GM21825 (cell line): ENCODE results near the gene LTBP2.

ENCODE experiments used
- ATAC-seq: cut with Tn5 transposase; IDR thresholded peaks from one replicate; pipeline ENCODE4 v1.9.1; 2021; ENCODE audit warnings: mild to moderate bottlenecking, moderate library complexity; ENCODE audit not compliant: unreplicated experiment

The LTBP2 gene

GRCh38 chr14:74574706-74575105 lies 37.3 kb downstream of the LTBP2 start:
- ATAC-seq: no peak

- no peak for ATAC-seq
Observed at GRCh38 chr14:74574090-74574433, 38.0 kb downstream of the LTBP2 start.

GRCh38 chr14:74573421-74574089 lies 38.5 kb downstream of the LTBP2 start:
- ATAC-seq: no peak

GRCh38 chr14:74572726-74573301 lies 39.2 kb downstream of the LTBP2 start:
- ATAC-seq: no peak

GRCh38 chr14:74571901-74572725 lies 39.9 kb downstream of the LTBP2 start:
- no peak for ATAC-seq

- ATAC-seq: no peak
Observed at GRCh38 chr14:74571441-74571841, 40.6 kb downstream of the LTBP2 start.

GRCh38 chr14:74570696-74571095 lies 41.3 kb downstream of the LTBP2 start:
- ATAC-seq: no peak

- no peak for ATAC-seq
Observed at GRCh38 chr14:74569806-74570591, 42.0 kb downstream of the LTBP2 start.

GRCh38 chr14:74569387-74569786 lies 42.6 kb downstream of the LTBP2 start:
- no peak for ATAC-seq

- ATAC-seq: no peak
Observed at GRCh38 chr14:74568911-74569310, 43.1 kb downstream of the LTBP2 start.

- ATAC-seq: no peak
Observed at GRCh38 chr14:74568380-74568649, 43.7 kb downstream of the LTBP2 start.

GRCh38 chr14:74567646-74568379 lies 44.2 kb downstream of the LTBP2 start:
- no peak for ATAC-seq

GRCh38 chr14:74567219-74567618 lies 44.8 kb downstream of the LTBP2 start:
- ATAC-seq: no peak

- no peak for ATAC-seq
Observed at GRCh38 chr14:74566174-74567141, 45.6 kb downstream of the LTBP2 start.

- ATAC-seq: no peak
Observed at GRCh38 chr14:74563586-74564159, 48.4 kb downstream of the LTBP2 start.

- ATAC-seq: no peak
Observed at GRCh38 chr14:74563233-74563585, 48.8 kb downstream of the LTBP2 start.

GRCh38 chr14:74562515-74563232 lies 49.4 kb downstream of the LTBP2 start:
- no peak for ATAC-seq

GRCh38 chr14:74558655-74559054 lies 53.4 kb downstream of the LTBP2 start:
- ATAC-seq: no peak

GRCh38 chr14:74557691-74558090 lies 54.3 kb downstream of the LTBP2 start:
- no peak for ATAC-seq
